Naive thymus-derived CD4-positive, alpha-beta T cell (primary cell): ENCODE results near the gene SERTM1. TPM values are rescaled to one million over a fixed set of nuclear protein-coding genes. Genes with fewer than 3 reads are reported as not detected.

Experiments used
- ATAC-seq: fragments of 150-1000 bp; cut with Tn5 transposase; 2 replicates; pipeline ENCODE4 v1.10.0; 2021; ENCODE audit warnings: mild to moderate bottlenecking, moderate library complexity
- CTCF ChIA-PET: fragments of 350-600 bp; sonication (Branson Sonifier 250); formaldehyde crosslinking; loops from one replicate; lab custom pipeline; 2021; ENCODE audit warnings: antibody characterized with exemption; lab: Charles Lee
- POLR2A ChIA-PET: fragments of 350-600 bp; sonication (Branson Sonifier 250); formaldehyde crosslinking; loops from one replicate; lab custom pipeline; 2021; ENCODE audit warnings: antibody characterized with exemption, inconsistent platforms; lab: Charles Lee
- DNase-seq, 9 donors: peaks; one replicate each; pipeline versions ENCODE4 v3.0.0 to v3.0.0-alpha.2; 2020 to 2022; ENCODE audit warnings: mixed read lengths in 1 of 9
- H3K27ac ChIP-seq: one replicate; pipeline ENCODE4 v1.7.0; 2013; ENCODE audit warnings: mild to moderate bottlenecking, low read depth, low read length, moderate library complexity
- H3K27me3 ChIP-seq, 2 donors: one replicate each; pipeline ENCODE4 v1.7.0; 2013; ENCODE audit warnings: low read length in 2 of 2, mild to moderate bottlenecking in 2 of 2, moderate library complexity in 2 of 2; ENCODE audit not compliant: control insufficient read depth in 2 of 2, insufficient read depth in 2 of 2
- H3K36me3 ChIP-seq, 3 experiments: 1 replicate in 2 of 3; 2 replicates in 1 of 3; pipeline ENCODE4 v1.7.0; 2013; ENCODE audit warnings: low read length in 3 of 3, mild to moderate bottlenecking in 3 of 3, moderate library complexity in 1 of 3; ENCODE audit not compliant: insufficient read depth in 3 of 3, control insufficient read depth in 2 of 3
- H3K4me1 ChIP-seq, 2 donors: one replicate each; pipeline ENCODE4 v1.7.0; 2013; ENCODE audit warnings: low read length in 2 of 2, mild to moderate bottlenecking in 2 of 2, moderate library complexity in 1 of 2; ENCODE audit not compliant: control insufficient read depth in 2 of 2, insufficient read depth in 2 of 2
- H3K4me3 ChIP-seq: 2 replicates; pipeline ENCODE4 v1.7.0; 2013; ENCODE audit warnings: mild to moderate bottlenecking, low read length
- H3K9me3 ChIP-seq, 3 experiments: 1 replicate in 2 of 3; 2 replicates in 1 of 3; pipeline ENCODE4 v1.7.0; 2013; ENCODE audit warnings: low read length in 3 of 3; ENCODE audit not compliant: control insufficient read depth in 2 of 3
- H3K27ac Mint-ChIP-seq, 9 donors: one replicate each; pipeline ENCODE4 v1.8.0; 2020 to 2022; ENCODE audit warnings: mixed read lengths in 9 of 9, mild to moderate bottlenecking in 8 of 9, moderate library complexity in 5 of 9, inconsistent platforms in 2 of 9
- H3K27me3 Mint-ChIP-seq, 5 donors: one replicate each; pipeline ENCODE4 v1.8.0; 2021 to 2022; ENCODE audit warnings: mixed read lengths in 5 of 5, mild to moderate bottlenecking in 1 of 5
- H3K36me3 Mint-ChIP-seq, 5 donors: one replicate each; pipeline ENCODE4 v1.8.0; 2020 to 2022; ENCODE audit warnings: mixed read lengths in 5 of 5, mild to moderate bottlenecking in 3 of 5, inconsistent platforms in 1 of 5
- H3K4me1 Mint-ChIP-seq, 7 donors: one replicate each; pipeline ENCODE4 v1.8.0; 2020 to 2022; ENCODE audit warnings: mixed read lengths in 7 of 7, mild to moderate bottlenecking in 3 of 7, inconsistent platforms in 1 of 7
- H3K4me3 Mint-ChIP-seq, 10 donors: one replicate each; pipeline ENCODE4 v1.8.0; 2020 to 2022; ENCODE audit warnings: mild to moderate bottlenecking in 10 of 10, mixed read lengths in 10 of 10, moderate library complexity in 6 of 10, inconsistent platforms in 2 of 10
- H3K9me3 Mint-ChIP-seq, 11 donors: one replicate each; pipeline ENCODE4 v1.8.0; 2020 to 2022; ENCODE audit warnings: mixed read lengths in 11 of 11, mild to moderate bottlenecking in 4 of 11, inconsistent platforms in 1 of 11, moderate library complexity in 1 of 11
- intact Hi-C, 2 donors: fragments of 100-400 bp; cut with micrococcal nuclease; formaldehyde crosslinking; loops; one replicate each; pipeline ENCODE4 v1.15.1; 2023
- polyA plus RNA-seq, 2 donors: library from polyadenylated mRNA; unstranded; fragments of 300-500 nt; fragmentation: Illumina TruSeq; gene quantifications; one replicate each; pipeline ENCODE4 v1.2.3, GENCODE V29; 2021
- total RNA-seq, 6 experiments: library from RNA in 5 of 6; stranded (reverse) in 5 of 6; gene quantifications; 1 replicate in 5 of 6; 2 replicates in 1 of 6; pipeline ENCODE4 v1.2.3 and lab custom pipeline; 2021 to 2026

The SERTM1 gene
- total and polyA plus RNA-seq, 7 experiments from 2014 or later: not detected

DNA sequence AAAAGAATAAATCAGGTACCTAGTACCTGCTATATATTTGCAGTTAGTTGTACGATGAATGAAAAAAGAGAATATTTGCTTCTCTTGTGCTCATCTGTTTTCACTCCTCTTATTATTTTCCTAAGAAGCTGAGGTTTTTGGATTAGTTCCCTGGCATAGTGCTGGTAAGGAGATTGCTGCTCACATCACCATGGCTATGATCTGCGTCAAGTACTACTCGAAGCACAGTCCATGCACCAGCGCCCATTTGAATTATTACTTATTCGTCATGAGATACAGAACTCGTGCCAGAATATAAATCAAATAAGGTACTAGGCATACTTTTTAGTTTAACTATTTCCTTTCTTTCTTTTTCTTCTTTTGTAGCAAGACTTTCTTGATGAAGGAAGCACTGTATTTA lies 7.1 kb downstream of the SERTM1 start:
- no peak overlapping the region for H3K27ac Mint-ChIP-seq
- peaks cover 0 to 5% (median 0%) of the 10 kb centered on the region in 11 donors for H3K9me3 Mint-ChIP-seq
- no peaks in the 10 kb centered on the region for H3K36me3 Mint-ChIP-seq
- Histone ChIP-seq H3K9me3 (no peaks in the 10 kb centered on the region), H3K27ac (no peak overlapping the region), H3K4me1 (no peaks in the 10 kb centered on the region), H3K27me3 (no peaks in the 10 kb centered on the region), H3K4me3 (no peak overlapping the region), H3K36me3 (no peaks in the 10 kb centered on the region)
- POLR2A ChIA-PET: no interaction called here
- CTCF ChIA-PET: no interaction called here
- no peak overlapping the region for H3K4me3 Mint-ChIP-seq
- peaks cover 0 to 2% (median 0%) of the 10 kb centered on the region in 7 donors for H3K4me1 Mint-ChIP-seq
- DNase-seq (no peak), ATAC-seq (no peak)
- intact Hi-C loops: no loop called here
- H3K27me3 Mint-ChIP-seq: peaks cover 6 to 24% (median 16%) of the 10 kb centered on the region in 5 donors

DNA sequence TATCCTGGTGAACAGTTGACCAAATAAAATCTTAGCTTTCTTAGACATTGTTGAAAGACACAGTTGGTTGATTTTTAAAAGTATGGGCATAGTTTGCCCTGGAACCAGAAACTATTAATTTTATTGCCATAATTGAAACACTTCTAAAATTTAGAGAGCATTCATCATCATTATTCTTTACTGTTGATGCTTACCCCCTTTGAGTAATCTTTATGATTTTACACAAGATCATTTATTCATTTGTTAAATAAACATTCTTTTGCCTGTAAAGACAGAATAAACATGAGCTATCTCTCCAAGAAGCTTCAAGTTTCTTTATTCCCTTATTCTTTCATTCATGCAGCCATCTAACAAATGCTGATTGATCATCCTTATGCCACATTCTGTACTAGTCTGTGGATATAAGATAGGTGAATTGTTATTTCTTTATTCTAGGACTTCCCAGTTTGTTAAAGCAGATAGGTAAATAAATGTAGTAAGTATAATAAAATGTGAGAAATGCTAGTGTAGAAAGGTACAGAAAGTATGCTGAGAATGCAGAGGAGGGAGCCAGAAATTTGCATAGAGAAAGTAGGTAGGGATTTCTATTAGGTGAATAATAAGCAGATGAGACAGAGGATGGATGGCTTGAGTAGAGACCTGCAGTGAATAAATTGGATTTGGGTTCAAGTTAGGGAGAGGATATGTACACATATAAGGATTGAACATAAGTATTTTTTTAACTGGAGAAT lies 8.2 kb downstream of the SERTM1 start:
- POLR2A ChIA-PET: no interaction called here
- Mint-ChIP-seq H3K27ac (no peak overlapping the region), H3K27me3 (peaks cover 4 to 24% (median 18%) of the 10 kb centered on the region in 5 donors), H3K9me3 (peaks cover 0 to 5% (median 0%) of the 10 kb centered on the region in 11 donors), H3K36me3 (no peaks in the 10 kb centered on the region), H3K4me1 (peaks cover 0 to 2% (median 0%) of the 10 kb centered on the region in 7 donors), H3K4me3 (no peak overlapping the region)
- H3K27ac ChIP-seq: no peak overlapping the region
- CTCF ChIA-PET: interaction anchor here (0.6 kb wide), 1 partner anchor 211 kb away, joined by 3 read pairs; no protein-coding TSS in a partner anchor
- no peaks in the 10 kb centered on the region for H3K9me3 ChIP-seq
- no peak for ATAC-seq
- H3K4me1 ChIP-seq: no peaks in the 10 kb centered on the region
- H3K4me3 ChIP-seq: no peak overlapping the region
- DNase-seq: no peak
- no peaks in the 10 kb centered on the region for H3K27me3 ChIP-seq
- H3K36me3 ChIP-seq: no peaks in the 10 kb centered on the region
- intact Hi-C loops: no loop called here

DNA sequence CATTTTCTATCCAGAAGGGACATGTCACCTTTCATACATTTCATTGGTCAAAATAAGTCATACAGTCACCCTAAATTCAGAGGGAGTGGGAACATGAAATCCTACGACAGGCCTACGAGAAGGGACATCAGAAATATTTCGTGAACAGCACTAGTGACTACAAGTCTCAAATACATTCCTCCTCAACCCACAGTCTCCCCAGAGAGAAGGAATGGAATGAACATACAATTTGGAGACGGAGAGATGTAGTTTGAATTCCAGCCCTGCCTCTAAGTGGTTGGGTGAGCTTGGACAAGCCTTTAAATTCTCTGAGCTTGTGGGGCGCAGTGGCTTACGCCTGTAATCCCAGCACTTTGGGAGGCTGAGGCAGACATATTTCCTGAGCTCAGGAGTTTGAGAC lies 9.9 kb downstream of the SERTM1 start:
- no peak overlapping the region for H3K4me3 Mint-ChIP-seq
- CTCF ChIA-PET: no interaction called here
- no peak overlapping the region for H3K27ac Mint-ChIP-seq

DNA sequence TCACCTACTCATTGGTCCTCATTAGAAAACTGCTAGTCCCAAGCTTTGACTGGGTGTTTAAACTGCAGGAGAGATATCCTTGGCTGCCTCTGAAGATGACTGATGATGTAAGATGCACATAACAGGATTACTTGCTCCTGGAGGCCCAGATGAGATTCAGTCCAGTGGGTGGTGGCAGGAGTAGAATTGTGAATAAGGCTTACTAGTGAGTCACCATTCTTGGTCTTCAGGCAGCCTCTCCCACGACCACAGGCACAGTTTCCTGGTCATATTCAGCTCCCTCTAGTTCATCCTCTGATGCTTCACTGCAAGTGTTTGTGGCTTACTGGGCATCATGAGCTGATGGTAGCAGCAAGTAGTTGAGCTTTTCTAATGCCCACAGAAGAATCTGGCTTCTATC lies 12.1 kb downstream of the SERTM1 start:
- no peaks in the 10 kb centered on the region for H3K27me3 ChIP-seq
- no peaks in the 10 kb centered on the region for H3K36me3 ChIP-seq
- Mint-ChIP-seq H3K27me3 (peaks cover 0 to 34% (median 14%) of the 10 kb centered on the region in 5 donors), H3K36me3 (no peaks in the 10 kb centered on the region), H3K4me1 (peaks cover 0 to 2% (median 0%) of the 10 kb centered on the region in 7 donors), H3K9me3 (peaks cover 0 to 5% (median 0%) of the 10 kb centered on the region in 11 donors), H3K4me3 (no peak overlapping the region), H3K27ac (no peak overlapping the region)
- ChIA-PET POLR2A (no interaction called here), CTCF (no interaction called here)
- intact Hi-C loops: no loop called here
- ATAC-seq (no peak), DNase-seq (no peak)
- no peak overlapping the region for H3K4me3 ChIP-seq
- no peak overlapping the region for H3K27ac ChIP-seq
- no peaks in the 10 kb centered on the region for H3K9me3 ChIP-seq
- H3K4me1 ChIP-seq: no peaks in the 10 kb centered on the region

More for the DNA sequence above, 9.9 kb downstream of the SERTM1 start:
- H3K36me3 ChIP-seq: no peaks in the 10 kb centered on the region
- H3K4me1 ChIP-seq: no peaks in the 10 kb centered on the region
- H3K27ac ChIP-seq: no peak overlapping the region
- peaks cover 0 to 5% (median 0%) of the 10 kb centered on the region in 11 donors for H3K9me3 Mint-ChIP-seq
- H3K4me1 Mint-ChIP-seq: peaks cover 0 to 2% (median 0%) of the 10 kb centered on the region in 7 donors
- no peak for DNase-seq
- no peaks in the 10 kb centered on the region for H3K9me3 ChIP-seq
- peaks cover 3 to 30% (median 9%) of the 10 kb centered on the region in 5 donors for H3K27me3 Mint-ChIP-seq
- no peaks in the 10 kb centered on the region for H3K36me3 Mint-ChIP-seq
- H3K27me3 ChIP-seq: no peaks in the 10 kb centered on the region
- POLR2A ChIA-PET: no interaction called here
- no peak overlapping the region for H3K4me3 ChIP-seq
- intact Hi-C loops: no loop called here
- no peak for ATAC-seq

DNA sequence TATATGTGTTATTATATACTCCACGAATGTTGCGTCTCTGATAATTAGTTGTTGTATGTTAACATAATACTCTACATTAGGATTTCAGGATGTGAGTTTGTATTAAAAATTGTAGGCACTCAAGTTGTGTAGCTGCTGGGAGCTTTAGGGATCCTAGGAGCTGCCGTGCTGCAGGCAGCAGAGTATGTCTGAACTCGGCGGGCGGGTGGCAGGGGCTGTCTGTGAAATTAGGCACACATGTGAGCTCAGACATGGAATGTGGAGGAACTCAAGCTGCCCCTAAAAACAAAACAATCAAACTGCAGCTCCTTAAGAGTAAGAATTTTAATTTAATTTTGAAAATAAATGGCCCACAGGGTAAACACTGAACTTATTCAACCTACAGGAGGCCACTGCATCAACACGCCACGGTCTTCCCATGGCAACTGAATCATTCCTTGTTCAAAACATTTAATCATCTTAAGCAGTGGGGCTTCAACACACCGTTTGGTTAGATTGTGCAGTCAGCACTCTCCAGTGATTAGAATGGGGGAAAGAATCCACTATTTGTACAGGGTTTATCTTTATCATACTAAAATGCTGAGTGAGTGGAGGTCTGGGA lies 22.7 kb downstream of the SERTM1 start:
- intact Hi-C loops: no loop called here
- POLR2A ChIA-PET: no interaction called here
- H3K4me3 Mint-ChIP-seq: no peak overlapping the region

DNA sequence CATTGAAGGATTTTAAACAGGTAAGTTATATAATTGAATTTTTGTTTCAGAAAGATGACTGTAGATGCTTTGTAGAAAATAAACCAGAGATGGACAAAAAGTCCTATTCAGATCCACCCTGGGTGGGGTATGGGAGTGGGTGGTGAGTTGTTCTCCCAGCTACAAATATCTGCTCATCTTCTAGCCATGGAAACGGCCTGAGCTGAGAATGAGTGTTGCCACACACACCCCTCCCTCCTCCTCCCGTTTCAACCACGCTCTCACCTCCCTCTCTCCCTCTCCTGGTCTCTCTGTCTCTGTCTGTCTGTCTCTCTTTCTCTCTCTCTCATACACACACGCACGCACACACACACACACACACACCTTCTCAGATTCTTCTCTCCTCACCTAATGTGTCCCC lies 26.4 kb downstream of the SERTM1 start:
- peaks cover 0 to 46% (median 26%) of the 10 kb centered on the region in 5 donors for H3K27me3 Mint-ChIP-seq
- CTCF ChIA-PET: no interaction called here

More for the DNA sequence above, 22.7 kb downstream of the SERTM1 start:
- Mint-ChIP-seq H3K36me3 (no peaks in the 10 kb centered on the region), H3K9me3 (peaks cover 0 to 11% (median 3%) of the 10 kb centered on the region in 11 donors), H3K27me3 (peaks cover 14 to 49% (median 29%) of the 10 kb centered on the region in 5 donors), H3K27ac (no peak overlapping the region), H3K4me1 (no peaks in the 10 kb centered on the region)
- Histone ChIP-seq H3K36me3 (no peaks in the 10 kb centered on the region), H3K9me3 (no peaks in the 10 kb centered on the region), H3K4me1 (no peaks in the 10 kb centered on the region), H3K27ac (no peak overlapping the region), H3K27me3 (no peaks in the 10 kb centered on the region), H3K4me3 (no peak overlapping the region)
- DNase-seq: no peak
- no peak for ATAC-seq
- CTCF ChIA-PET: no interaction called here

More for the DNA sequence above, 26.4 kb downstream of the SERTM1 start:
- no peak overlapping the region for H3K4me3 Mint-ChIP-seq
- Histone ChIP-seq H3K36me3 (no peaks in the 10 kb centered on the region), H3K4me3 (no peak overlapping the region), H3K4me1 (no peaks in the 10 kb centered on the region), H3K27me3 (no peaks in the 10 kb centered on the region), H3K27ac (no peak overlapping the region), H3K9me3 (no peaks in the 10 kb centered on the region)
- intact Hi-C loops: no loop called here
- H3K4me1 Mint-ChIP-seq: no peaks in the 10 kb centered on the region
- no peaks in the 10 kb centered on the region for H3K36me3 Mint-ChIP-seq
- no peak overlapping the region for H3K27ac Mint-ChIP-seq
- peaks cover 0 to 11% (median 3%) of the 10 kb centered on the region in 11 donors for H3K9me3 Mint-ChIP-seq
- ATAC-seq (no peak), DNase-seq (no peak)
- POLR2A ChIA-PET: no interaction called here
